ENCODE measurements around the gene PUSL1. TPM values are rescaled to one million over a fixed set of nuclear protein-coding genes. Genes with fewer than 3 reads are reported as not detected.

Gene PUSL1
- total RNA-seq, 6 experiments from 2014 or later: 5.6 to 21.6 (median 8.4) TPM

- DNase-seq (no peak), ATAC-seq (no peak)
- TF ChIP-seq CTCF (IDR thresholded peaks at IDR 0.05) (no peak), POLR2A (IDR thresholded peaks at IDR 0.05) (no peak)
- Histone ChIP-seq H3K27me3 (no peaks in the 10 kb centered on the region), H3K27ac (no peak overlapping the region), H3K4me1 (peaks cover 0 to 27% (median 16%) of the 10 kb centered on the region in 4 donors), H3K4me3 (no peak overlapping the region), H3K36me3 (no peaks in the 10 kb centered on the region), H3K9me3 (no peaks in the 10 kb centered on the region)
- WGBS (ENCODE audit: insufficient coverage, low coverage, low lambda C conversion rate, missing lambda C conversion rate): no CpG with 5 or more reads among the region's 31 CpGs
- intact Hi-C loops (cut with DNase I): no loop called here
Observed at GRCh38 chr1:1302951-1303509, 5.4 kb upstream of the PUSL1 start.

GRCh38 chr1:1303736-1304135 is 4.7 kb upstream of the PUSL1 start:
- WGBS (ENCODE audit: insufficient coverage, low coverage, low lambda C conversion rate, missing lambda C conversion rate): 53% methylated on average over 2 of the region's 13 CpGs
- H3K27ac ChIP-seq: no peak overlapping the region

DNA sequence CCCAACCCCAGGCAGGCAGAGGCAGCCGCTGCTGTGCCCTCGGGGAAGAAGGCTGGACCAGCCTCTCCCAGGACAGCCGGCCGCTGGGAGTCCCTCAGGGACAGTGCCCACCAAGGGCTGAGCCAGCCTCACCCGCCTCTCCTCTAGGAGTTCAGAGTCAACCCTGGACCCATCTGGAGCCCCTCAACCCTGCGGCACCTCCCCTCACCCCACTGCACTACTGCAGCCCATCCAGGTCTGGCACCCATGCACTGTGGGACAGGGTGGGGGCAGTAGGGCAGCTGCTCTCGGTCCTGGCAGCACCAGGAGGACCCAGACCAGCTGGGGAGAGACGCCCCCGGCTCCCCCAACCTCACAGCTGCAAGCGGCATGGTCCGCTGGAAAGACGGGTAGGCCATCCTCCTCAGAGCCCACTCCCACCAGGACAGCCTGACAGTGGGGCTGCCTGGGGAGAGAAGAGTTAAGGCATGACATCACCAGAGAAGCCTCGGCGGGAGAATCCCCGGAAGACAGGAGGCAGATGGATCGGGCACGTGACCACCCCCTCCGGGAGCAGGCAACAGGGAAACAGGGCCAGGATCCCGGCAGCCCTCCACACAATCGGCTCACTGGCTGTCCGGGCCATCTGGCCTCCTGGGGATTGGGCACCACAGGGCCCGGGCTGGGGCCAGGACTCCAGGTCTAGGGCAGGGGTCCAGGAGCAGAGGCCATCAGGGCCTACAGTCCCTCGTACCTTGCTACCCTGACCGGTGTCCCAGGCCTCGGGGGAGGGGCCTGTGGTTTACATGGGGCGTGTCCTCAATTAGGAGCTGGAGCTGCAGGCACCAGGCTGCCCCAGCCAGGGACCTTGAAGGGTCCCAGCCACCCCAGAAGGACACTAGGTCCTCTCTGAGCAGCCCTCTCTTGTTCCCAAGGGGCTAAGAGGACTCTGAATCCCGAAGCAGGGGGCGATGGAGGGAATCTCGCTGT is 3.8 kb upstream of the PUSL1 start:
- 13% methylated on average over 10 of the region's 29 CpGs for WGBS (ENCODE audit: insufficient coverage, low coverage, low lambda C conversion rate, missing lambda C conversion rate)
- DNase-seq (peak in 1 of 3 donors; percentile 70), ATAC-seq (peak in 1 of 4 donors; percentile 11)
- Histone ChIP-seq H3K4me3 (peak overlapping the region in 2 of 3 donors; percentile 9 to 16), H3K27me3 (no peaks in the 10 kb centered on the region), H3K27ac (peak overlapping the region in 2 of 3 donors; percentile 29 to 47), H3K9me3 (no peaks in the 10 kb centered on the region), H3K4me1 (peaks cover 0 to 34% (median 19%) of the 10 kb centered on the region in 4 donors), H3K36me3 (no peaks in the 10 kb centered on the region)
- intact Hi-C loops (cut with DNase I): no loop called here
- no peak for TF ChIP-seq CTCF (IDR thresholded peaks at IDR 0.05)
- no peak for TF ChIP-seq POLR2A (IDR thresholded peaks at IDR 0.05)

More at GRCh38 chr1:1303736-1304135, 4.7 kb upstream of the PUSL1 start:
- Histone ChIP-seq H3K36me3 (no peaks in the 10 kb centered on the region), H3K4me1 (peaks cover 0 to 27% (median 16%) of the 10 kb centered on the region in 4 donors), H3K9me3 (no peaks in the 10 kb centered on the region), H3K27me3 (no peaks in the 10 kb centered on the region), H3K4me3 (no peak overlapping the region)
- DNase-seq (no peak), ATAC-seq (no peak)
- intact Hi-C loops (cut with DNase I): no loop called here
- TF ChIP-seq CTCF (IDR thresholded peaks at IDR 0.05): no peak
- TF ChIP-seq POLR2A (IDR thresholded peaks at IDR 0.05): no peak

DNA sequence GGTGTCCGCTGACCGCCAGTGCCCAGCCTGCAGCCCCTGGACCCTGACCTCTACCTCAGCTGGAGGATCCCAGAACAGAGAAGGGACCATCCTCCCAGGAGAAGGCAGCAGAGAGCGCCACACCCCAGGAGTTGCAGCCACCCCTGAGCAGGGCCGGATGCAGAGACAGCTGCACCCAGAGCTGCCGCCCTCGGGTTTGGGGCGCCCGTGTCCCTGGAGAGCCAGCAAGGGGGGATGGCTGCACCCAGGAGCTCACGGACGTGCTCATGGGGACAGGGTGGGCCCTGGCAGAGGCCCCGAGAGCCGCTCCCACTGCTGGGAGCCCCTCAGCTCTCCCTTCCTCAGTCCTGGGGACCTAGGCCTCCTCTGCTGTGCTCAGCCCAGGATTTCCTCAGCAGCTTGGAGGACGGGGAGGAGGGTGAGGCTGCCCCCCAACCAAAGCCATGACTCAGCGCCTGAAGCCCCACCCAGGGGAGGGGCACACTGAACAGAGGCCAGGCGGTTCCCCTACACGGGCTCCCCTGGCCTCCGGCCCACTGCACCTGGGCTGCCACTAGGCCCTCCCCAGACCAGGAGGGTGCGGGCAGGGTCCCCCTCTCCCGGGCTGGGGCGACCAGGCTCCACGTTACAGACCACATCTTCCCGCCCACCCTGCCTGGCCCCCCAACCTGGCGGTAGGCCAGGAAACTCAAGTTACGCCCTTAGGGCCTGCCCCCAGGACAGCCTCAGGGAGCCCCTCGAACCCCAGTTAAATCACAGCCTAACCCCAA is 2.9 kb upstream of the PUSL1 start:
- intact Hi-C loops (cut with DNase I): no loop called here
- WGBS (ENCODE audit: insufficient coverage, low coverage, low lambda C conversion rate, missing lambda C conversion rate): 20% methylated on average over 12 of the region's 25 CpGs
- H3K4me3 ChIP-seq: peak overlapping the region in 2 of 3 donors; percentile 9 to 16
- H3K36me3 ChIP-seq: no peaks in the 10 kb centered on the region
- ATAC-seq (peak in 1 of 4 donors; percentile 6), DNase-seq (peak in 1 of 3 donors; percentile 59)
- H3K9me3 ChIP-seq: no peaks in the 10 kb centered on the region
- H3K27ac ChIP-seq: peak overlapping the region in 2 of 3 donors; percentile 29 to 47
- TF ChIP-seq CTCF (IDR thresholded peaks at IDR 0.05) (no peak), POLR2A (IDR thresholded peaks at IDR 0.05) (no peak)
- peaks cover 0 to 35% (median 19%) of the 10 kb centered on the region in 4 donors for H3K4me1 ChIP-seq
- no peaks in the 10 kb centered on the region for H3K27me3 ChIP-seq

Measured in right lobe of liver (tissue), 6 donors.